Stomach (tissue), 4 donors: ENCODE data around the gene MET.

Experiments
- CTCF ChIP-seq, 7 experiments: fragments of 450-650 bp in 4 of 7; fragments of 200-600 bp in 3 of 7; sonication (generic) in 3 of 7; IDR thresholded peaks; one replicate each; pipeline ENCODE4 v1.5.1; 2016 to 2019; ENCODE audit warnings: antibody characterized with exemption in 7 of 7, control low read depth in 2 of 7, mild to moderate bottlenecking in 1 of 7
- POLR2A ChIP-seq, 4 donors: fragments of 450-650 bp; IDR thresholded peaks; one replicate each; pipeline ENCODE4 v1.6.1; 2016; ENCODE audit warnings: antibody characterized with exemption in 4 of 4, control low read depth in 2 of 4, mild to moderate bottlenecking in 1 of 4, moderate library complexity in 1 of 4
- POLR2AphosphoS5 ChIP-seq, 3 donors: sonication (generic); formaldehyde crosslinking; IDR thresholded peaks; one replicate each; pipeline ENCODE4 v1.6.1; 2016; ENCODE audit warnings: antibody characterized with exemption in 3 of 3

DNA sequence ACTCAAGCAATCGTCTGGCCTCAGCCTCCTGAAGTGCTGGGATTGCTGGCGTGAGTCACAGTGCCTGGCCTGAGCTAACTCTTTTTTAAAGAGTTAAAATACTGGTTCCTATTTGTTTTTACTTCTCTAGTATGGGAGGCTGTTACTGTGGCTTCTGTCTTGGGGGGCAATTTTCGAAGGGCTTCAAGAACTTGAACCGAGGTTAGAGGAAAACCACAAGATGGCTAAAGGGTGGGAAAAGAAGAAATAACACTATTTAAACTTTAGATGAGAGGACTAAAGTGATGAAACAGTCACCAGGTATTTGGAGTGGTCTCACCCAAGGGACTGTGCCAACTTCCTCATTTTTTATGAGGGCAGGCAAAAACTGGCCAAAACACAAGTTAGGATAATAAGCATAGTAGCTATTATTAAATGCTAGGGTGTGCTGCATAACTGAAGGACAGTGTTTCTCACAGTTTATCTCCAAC is 17.8 kb downstream of the MET start:
- TF ChIP-seq CTCF (IDR thresholded peaks at IDR 0.05) (no peak), POLR2A (IDR thresholded peaks at IDR 0.05) (no peak), POLR2AphosphoS5 (IDR thresholded peaks at IDR 0.05) (no peak)
